Endothelial cell of umbilical vein (primary cell): ENCODE measurements around the gene NCS1. TPM values are rescaled to one million over a fixed set of nuclear protein-coding genes. Genes with fewer than 3 reads are reported as not detected.

ENCODE experiments used
- BruUV-seq: library from RNA; stranded (reverse); fragments of 400-500 nt; replicated peaks from 2 replicates; lab custom pipeline; 2021; lab: Mats Ljungman, UMichigan
- CTCF ChIA-PET: fragments of 300-600, 350-600 bp; sonication (Branson Sonifier 250); formaldehyde crosslinking; loops from one replicate; lab custom pipeline; 2021; ENCODE audit warnings: antibody characterized with exemption, inconsistent platforms; lab: Charles Lee
- POLR2A ChIA-PET: fragments of 300-600, 350-600 bp; sonication (Branson Sonifier 250); formaldehyde crosslinking; loops from one replicate; lab custom pipeline; 2021; ENCODE audit warnings: antibody characterized with exemption, inconsistent platforms; lab: Charles Lee
- DNase-seq: peaks from one replicate; pipeline ENCODE4 v3.0.0-alpha.2; 2011; ENCODE audit warnings: low read depth, low spot score
- FAIRE-seq: peaks from 2 replicates; lab custom pipeline; 2011; peaks lifted over from hg19 to GRCh38; lab: Jason Lieb, UNC
- H2AFZ ChIP-seq: 2 replicates; pipeline ENCODE4 v1.6.0; 2012; ENCODE audit warnings: low read depth, low read length, control low read depth, inconsistent platforms
- H3K27ac ChIP-seq: 2 replicates; pipeline ENCODE4 v1.5.1; 2011; ENCODE audit warnings: low read depth, mild to moderate bottlenecking, control low read depth, low read length, moderate library complexity; ENCODE audit not compliant: insufficient read depth
- H3K27me3 ChIP-seq, 2 experiments: 2 replicates each; pipeline versions ENCODE4 v1.6.0 to v1.6.1; 2011; ENCODE audit warnings: low read length in 2 of 2, mixed read lengths in 1 of 2; ENCODE audit not compliant: control insufficient read depth in 2 of 2, insufficient read depth in 2 of 2
- H3K36me3 ChIP-seq, 2 experiments: 2 replicates in 1 of 2; 3 replicates in 1 of 2; pipeline ENCODE4 v1.5.1; 2011; ENCODE audit warnings: low read length in 2 of 2, mild to moderate bottlenecking in 1 of 2, moderate library complexity in 1 of 2; ENCODE audit not compliant: control insufficient read depth in 2 of 2, insufficient read depth in 2 of 2; ENCODE audit errors: extremely low read depth in 1 of 2
- H3K4me1 ChIP-seq: 3 replicates; pipeline ENCODE4 v1.5.1; 2011; ENCODE audit warnings: mild to moderate bottlenecking, low read length; ENCODE audit not compliant: control insufficient read depth, insufficient read depth; ENCODE audit errors: extremely low read depth
- H3K4me2 ChIP-seq: 2 replicates; pipeline ENCODE4 v1.6.1; 2011; ENCODE audit warnings: low read length, control low read depth, mixed read lengths; ENCODE audit not compliant: insufficient read depth
- H3K4me3 ChIP-seq, 3 experiments: fragments of 200-600 bp in 1 of 3; sonication (generic), shearing (Covaris generic) in 1 of 3; replicated peaks in 1 of 3; 2 replicates each; pipeline ENCODE4 v1.5.1; 2011 to 2016; ENCODE audit warnings: control low read depth in 3 of 3, low read length in 3 of 3, mild to moderate bottlenecking in 2 of 3, inconsistent platforms in 1 of 3, low read depth in 1 of 3, moderate library complexity in 1 of 3; ENCODE audit not compliant: insufficient read depth in 1 of 3
- H3K79me2 ChIP-seq: 2 replicates; pipeline ENCODE4 v1.6.0; 2012; ENCODE audit warnings: low read length, inconsistent platforms; ENCODE audit not compliant: control insufficient read depth, insufficient read depth
- H3K9ac ChIP-seq: replicated peaks from 2 replicates; pipeline ENCODE3; 2011; ENCODE audit warnings: low read length, control low read depth; ENCODE audit not compliant: insufficient read depth; ENCODE audit errors: extremely low read depth
- H3K9me1 ChIP-seq: replicated peaks from 3 replicates; pipeline ENCODE4 v1.6.0; 2011; ENCODE audit warnings: mild to moderate bottlenecking, low read length; ENCODE audit not compliant: control insufficient read depth, insufficient read depth; ENCODE audit errors: extremely low read depth
- H3K9me3 ChIP-seq: replicated peaks from 2 replicates; pipeline ENCODE4 v1.5.1; 2012; ENCODE audit warnings: low read length, inconsistent platforms; ENCODE audit not compliant: control insufficient read depth, insufficient read depth
- H4K20me1 ChIP-seq: replicated peaks from 2 replicates; pipeline ENCODE3; 2011; ENCODE audit warnings: mild to moderate bottlenecking, low read length; ENCODE audit not compliant: control insufficient read depth, insufficient read depth; ENCODE audit errors: extremely low read depth
- CTCF ChIP-seq, 2 donors: IDR thresholded peaks; 1 replicate in 1 of 2; 2 replicates in 1 of 2; pipeline ENCODE4 v1.5.1; 2011; ENCODE audit warnings: low read length in 2 of 2, mild to moderate bottlenecking in 2 of 2, moderate library complexity in 2 of 2, control low read depth in 1 of 2, inconsistent platforms in 1 of 2, low read depth in 1 of 2; ENCODE audit not compliant: insufficient read depth in 1 of 2; ENCODE audit errors: extremely low read depth in 1 of 2
- EZH2 ChIP-seq: IDR thresholded peaks from 2 replicates; pipeline ENCODE4 v1.6.1; 2012; ENCODE audit warnings: borderline replicate concordance, low read depth, mild to moderate bottlenecking, moderate library complexity, low read length, inconsistent platforms; ENCODE audit not compliant: severe bottlenecking
- GATA2 ChIP-seq: IDR thresholded peaks from 2 replicates; pipeline ENCODE4 v1.7.0; 2011; ENCODE audit warnings: low read depth, mild to moderate bottlenecking, moderate library complexity, mixed read lengths, low read length; ENCODE audit not compliant: insufficient read length, insufficient read depth
- JUN ChIP-seq: IDR thresholded peaks from 2 replicates; pipeline ENCODE4 v1.6.1; 2011; ENCODE audit warnings: borderline replicate concordance, low read depth; ENCODE audit not compliant: insufficient read length, insufficient read depth
- MAX ChIP-seq: IDR thresholded peaks from 2 replicates; pipeline ENCODE4 v1.6.1; 2011; ENCODE audit not compliant: insufficient read depth, insufficient read length
- MYC ChIP-seq: IDR thresholded peaks from one replicate; pipeline ENCODE4 v1.6.1; 2011; ENCODE audit warnings: mild to moderate bottlenecking, low read depth, low read length
- POLR2A ChIP-seq: IDR thresholded peaks from 2 replicates; pipeline ENCODE4 v1.6.1; 2012; ENCODE audit warnings: low read depth, mild to moderate bottlenecking, control low read depth, low read length
- POLR2AphosphoS5 ChIP-seq: IDR thresholded peaks from 2 replicates; pipeline ENCODE4 v1.6.1; 2012; ENCODE audit warnings: low read depth, mild to moderate bottlenecking, control low read depth, low read length, moderate library complexity; ENCODE audit not compliant: insufficient read depth
- dilution Hi-C: fragments of 300-500 bp; cut with MboI; formaldehyde crosslinking; loops from one replicate; pipeline ENCODE4 v1.15.0; 2019; ENCODE audit warnings: low sequenced_read_pairs; ENCODE audit not compliant: extremely low pct_ligation_motif_present
- intact Hi-C: fragments of 100-400 bp; cut with micrococcal nuclease; formaldehyde crosslinking; loops from one replicate; pipeline ENCODE4 v1.10.0; 2022
- polyA plus RNA-seq, 4 experiments: library from polyadenylated mRNA; depleted of rRNA in 3 of 4; stranded (reverse) in 3 of 4; unstranded in 1 of 4; fragments of >200 nt; gene quantifications; 2 replicates each; pipeline versions ENCODE4 v1.2.1 to v1.2.3, GENCODE V29; 2011 to 2012; ENCODE audit warnings: missing spikeins in 1 of 4
- total RNA-seq: library from RNA; stranded (reverse); gene quantifications from 2 replicates; pipeline ENCODE4 v1.2.3, GENCODE V29; 2021

The NCS1 gene
- total and polyA plus RNA-seq, 2 donors (not counting 3 experiments of a cell fraction or from before 2014, with no cell fraction given) = 53.6 to 77.4 TPM

- intact Hi-C loops = no loop called here
- H3K9me1 ChIP-seq = no peaks in the 10 kb centered on the region
- peaks cover 60% of the 10 kb centered on the region for H3K79me2 ChIP-seq
- no peak overlapping the region for H2AFZ ChIP-seq
- H3K9me3 ChIP-seq = no peaks in the 10 kb centered on the region
- H4K20me1 ChIP-seq = no peaks in the 10 kb centered on the region
- TF ChIP-seq GATA2 (no peak), JUN (no peak), EZH2 (no peak), POLR2A (no peak), MYC (no peak), CTCF (IDR thresholded peaks at IDR 0.05; ENCODE audit: extremely low read depth in 1 of 2, insufficient read depth in 1 of 2, low read depth in 1 of 2, low read length in 2 of 2) (no peak)
- peaks cover 0 to 4% of the 10 kb centered on the region in 2 experiments for H3K36me3 ChIP-seq
- no peak overlapping the region for H3K4me2 ChIP-seq
- no peak for FAIRE-seq
- no TSS peak for BruUV-seq
- DNase-seq = no peak
- H3K4me3 ChIP-seq = no peak overlapping the region
- POLR2A ChIA-PET = no interaction called here
- no peak overlapping the region for H3K27ac ChIP-seq
- H3K27me3 ChIP-seq = no peaks in the 10 kb centered on the region
- CTCF ChIA-PET = interaction anchor here (1.4 kb wide), 1 partner anchor 58 kb away, joined by 4 read pairs; no protein-coding TSS in a partner anchor
- H3K9ac ChIP-seq = no peak overlapping the region
- H3K4me1 ChIP-seq = peaks cover 9% of the 10 kb centered on the region
- dilution Hi-C loops = no loop called here
These were observed 3.2 kb downstream of the NCS1 start for GRCh38 chr9:130175355-130175754.

- FAIRE-seq (no peak), DNase-seq (no peak)
- BruUV-seq = no TSS peak
- intact Hi-C loops = no loop called here
- TF ChIP-seq JUN = no peak
- TF ChIP-seq POLR2A = no peak
- TF ChIP-seq GATA2 = no peak
- TF ChIP-seq MAX = no peak
- no peak for TF ChIP-seq POLR2AphosphoS5
- TF ChIP-seq CTCF (IDR thresholded peaks at IDR 0.05; ENCODE audit: extremely low read depth in 1 of 2, insufficient read depth in 1 of 2, low read depth in 1 of 2, low read length in 2 of 2) = no peak
- no peak overlapping the region for H3K4me3 ChIP-seq
- dilution Hi-C loops = no loop called here
- no peaks in the 10 kb centered on the region for H3K9me3 ChIP-seq
- peaks cover 0 to 4% of the 10 kb centered on the region in 2 experiments for H3K36me3 ChIP-seq
- H3K4me1 ChIP-seq = peaks cover 7% of the 10 kb centered on the region
- H3K4me2 ChIP-seq = no peak overlapping the region
- H4K20me1 ChIP-seq = no peaks in the 10 kb centered on the region
- H3K27ac ChIP-seq = no peak overlapping the region
- POLR2A ChIA-PET = no interaction called here
- no peaks in the 10 kb centered on the region for H3K9me1 ChIP-seq
- CTCF ChIA-PET = interaction anchor here (0.6 kb wide), 1 partner anchor 40 kb away, joined by 3 read pairs; no protein-coding TSS in a partner anchor
- H3K9ac ChIP-seq = no peak overlapping the region
- H3K27me3 ChIP-seq = no peaks in the 10 kb centered on the region
- H3K79me2 ChIP-seq = peaks cover 74% of the 10 kb centered on the region
- no peak overlapping the region for H2AFZ ChIP-seq
These were observed 4.6 kb downstream of the NCS1 start for GRCh38 chr9:130176760-130177159.
